ENCODE results near the gene TUSC7. TPM values are rescaled to one million over a fixed set of nuclear protein-coding genes. Genes with fewer than 3 reads are reported as not detected.

TUSC7 gene
- total and polyA plus RNA-seq, 2 of the 4 experiments (the other 2 are of a cell fraction), result not detected

DNA sequence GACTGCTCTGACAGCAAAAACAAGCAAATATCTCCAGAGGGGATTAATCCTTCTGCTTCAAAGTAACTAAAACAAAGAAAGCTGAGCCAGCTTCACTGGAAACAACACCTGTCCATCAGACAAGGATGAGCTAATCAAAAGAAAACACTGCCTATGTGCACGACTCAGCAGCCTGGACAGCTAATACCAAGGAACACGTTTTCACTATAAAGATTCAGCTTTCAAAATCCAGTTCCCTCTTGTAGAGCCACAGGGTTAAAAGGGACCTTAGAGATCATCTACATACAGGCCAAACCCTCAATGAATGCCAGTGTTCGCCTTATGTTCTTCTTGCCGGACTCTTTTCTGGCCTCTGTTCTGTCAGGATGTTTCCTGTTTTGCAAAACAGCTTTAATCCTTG, 6.9 kb downstream of the TUSC7 start:
- no peaks in the 10 kb centered on the region for H3K79me1 ChIP-seq (ENCODE audit: low read depth in 1 of 2, low read length in 2 of 2)
- no TSS peak for BruUV-seq (replicated peaks)
- H2AK9ac ChIP-seq (replicated peaks; ENCODE audit: low read depth, low read length, poor library complexity), result no peak overlapping the region
- H4K5ac ChIP-seq (ENCODE audit: low read depth, low read length), result no peak overlapping the region
- DNase-seq, result no peak
- H3K18ac ChIP-seq (ENCODE audit: low read depth, low read length), result no peak overlapping the region
- H4K8ac ChIP-seq (ENCODE audit: low read depth in 2 of 2, low read length in 2 of 2), result no peak overlapping the region
- WGBS, 2 experiments (ENCODE audit: extremely low coverage in 2 of 2, insufficient read length in 1 of 2), result no CpG with 5 or more reads among the region's 4 CpGs
- H3K23ac ChIP-seq (ENCODE audit: low read depth, low read length), result no peak overlapping the region
- in situ Hi-C loops (cut with MboI; ENCODE audit: low sequenced_read_pairs), result no loop called here
- H3K14ac ChIP-seq (replicated peaks; ENCODE audit: low read depth, low read length), result no peak overlapping the region
- intact Hi-C loops (cut with micrococcal nuclease), result no loop called here
- POLR2A ChIA-PET (ENCODE audit: unreplicated experiment), result no interaction called here
- no peak overlapping the region for H3K56ac ChIP-seq (ENCODE audit: extremely low read depth, insufficient read depth, low read length)
- TF ChIP-seq BHLHE40 (IDR thresholded peaks at IDR 0.05; ENCODE audit: low read depth, low read length) (no peak), RFX5 (IDR thresholded peaks at IDR 0.05; ENCODE audit: low read depth, low read length) (no peak), MAFK (IDR thresholded peaks at IDR 0.05; ENCODE audit: low read depth, low read length) (no peak), CEBPB (IDR thresholded peaks at IDR 0.05; ENCODE audit: low read depth, low read length) (no peak), NFE2L2 (IDR thresholded peaks at IDR 0.05; ENCODE audit: low read depth, low read length) (no peak), MXI1 (IDR thresholded peaks at IDR 0.05; ENCODE audit: borderline replicate concordance, low read depth, low read length) (no peak), CHD1 (IDR thresholded peaks at IDR 0.05; ENCODE audit: low read depth, low read length) (no peak)
- no peak overlapping the region for H2AFZ ChIP-seq (replicated peaks; ENCODE audit: low read length, poor library complexity)
- CTCF ChIA-PET, result no interaction called here
- dilution Hi-C loops (cut with HindIII; ENCODE audit: low sequenced_read_pairs, unreplicated experiment), result no loop called here
- no peak overlapping the region for H3K9ac ChIP-seq (ENCODE audit: low read depth, low read length)
- H4K20me1 ChIP-seq (ENCODE audit: insufficient read depth, low read length), result no peaks in the 10 kb centered on the region
- no peak overlapping the region for H2BK5ac ChIP-seq (ENCODE audit: low read depth, low read length, poor library complexity, severe bottlenecking)
- no peak overlapping the region for H2BK120ac ChIP-seq (ENCODE audit: low read depth, low read length)
- H3K4ac ChIP-seq (ENCODE audit: low read depth, low read length), result no peak overlapping the region
- H2AK5ac ChIP-seq (ENCODE audit: low read depth, low read length), result no peak overlapping the region
- no peak overlapping the region for H2BK15ac ChIP-seq (ENCODE audit: low read depth, low read length)
- H3K36me3 ChIP-seq (ENCODE audit: control insufficient read depth, insufficient read depth, low read length), result no peaks in the 10 kb centered on the region
- ATAC-seq (ENCODE audit: low read depth), result peak; percentile 38
- H3K27ac ChIP-seq (ENCODE audit: insufficient read depth, low read length), result no peak overlapping the region
- H3K4me3 ChIP-seq (ENCODE audit: insufficient read depth, low read depth, low read length), result no peak overlapping the region
- no peaks in the 10 kb centered on the region; the same call in 1 of the 2 replicates for H3K9me1 ChIP-seq (ENCODE audit: insufficient read depth, low read length)
- H3K9me3 ChIP-seq (ENCODE audit: control insufficient read depth, insufficient read depth, low read length), result no peaks in the 10 kb centered on the region
- no peak overlapping the region for H4K91ac ChIP-seq (ENCODE audit: insufficient read depth, low read depth, low read length)
- H3K27me3 ChIP-seq (ENCODE audit: control insufficient read depth, insufficient read depth, low read length), result no peaks in the 10 kb centered on the region
- H3K4me2 ChIP-seq (ENCODE audit: low read depth, low read length), result no peak overlapping the region
- H2BK20ac ChIP-seq (ENCODE audit: low read depth, low read length), result no peak overlapping the region
- peaks cover 3% of the 10 kb centered on the region; the same call in 1 of the 2 replicates for H3K4me1 ChIP-seq (ENCODE audit: control insufficient read depth, insufficient read depth, low read length)
